Renal cortex interstitium (tissue), 15 donors: Measurements from ENCODE around the gene RPRML. TPM values are rescaled to one million over a fixed set of nuclear protein-coding genes. Genes with fewer than 3 reads are reported as not detected.
"Not testable (repeated sequence)": the region's sequence is repeated elsewhere in the genome, so short reads cannot be mapped to it uniquely, and the experiment has no call there.

Experiments used
- DNase-seq, 11 donors: peaks; one replicate each; pipeline ENCODE4 v3.0.0-alpha.2; 2013; ENCODE audit warnings: low read depth in 9 of 11, low spot score in 4 of 11; ENCODE audit errors: extremely low read depth in 1 of 11
- long read RNA-seq, 16 experiments: transcript quantifications; one replicate each; lab custom pipeline, GENCODE V29; 2026
- polyA plus RNA-seq, 3 donors: library from polyadenylated mRNA; unstranded; fragments of 120-200 nt; gene quantifications; one replicate each; pipeline ENCODE4 v1.2.1, GENCODE V29; 2013; ENCODE audit not compliant: insufficient read length in 3 of 3

The RPRML gene
- not detected for polyA plus RNA-seq
- long read RNA-seq, donor 1, partial matches to known transcripts: 0 of 1 reads
- long read RNA-seq, donor 1, other reads (novel, unspliced or antisense): 0 of 1 reads
- long read RNA-seq, donor 2: 0 reads
- long read RNA-seq, donor 3: 0 reads
- long read RNA-seq, donor 4: 0 reads
- long read RNA-seq, donor 5: 0 reads
- long read RNA-seq, donor 6, partial matches to known transcripts: 0 of 1 reads
- long read RNA-seq, donor 6, other reads (novel, unspliced or antisense): 0 of 1 reads
- long read RNA-seq, donor 7: 0 reads
- long read RNA-seq, donor 8: 0 reads
- long read RNA-seq, donor 9: 0 reads
- long read RNA-seq, donor 10: 0 reads
- long read RNA-seq, donor 11, partial matches to known transcripts: 0 of 1 reads
- long read RNA-seq, donor 11, other reads (novel, unspliced or antisense): 0 of 1 reads
- long read RNA-seq, donor 12: 0 reads
- long read RNA-seq, donor 13: 0 reads
- long read RNA-seq, donor 14, partial matches to known transcripts: 0 of 1 reads
- long read RNA-seq, donor 14, other reads (novel, unspliced or antisense): 0 of 1 reads
- long read RNA-seq, donor 15, partial matches to known transcripts: 0 of 1 reads
- long read RNA-seq, donor 15, other reads (novel, unspliced or antisense): 0 of 1 reads
- long read RNA-seq, donor 16: 0 reads

GRCh38 chr17:46979147-46979863 lies at the start of gene RPRML:
RPRML (minus strand) TSS chr17:46979253; CDS start chr17:46979007, 246 bp downstream.
- DNase-seq: no peak

GRCh38 chr17:47016966-47017365 lies 37.9 kb upstream of the RPRML start:
- DNase-seq: not testable (repeated sequence)

DNA sequence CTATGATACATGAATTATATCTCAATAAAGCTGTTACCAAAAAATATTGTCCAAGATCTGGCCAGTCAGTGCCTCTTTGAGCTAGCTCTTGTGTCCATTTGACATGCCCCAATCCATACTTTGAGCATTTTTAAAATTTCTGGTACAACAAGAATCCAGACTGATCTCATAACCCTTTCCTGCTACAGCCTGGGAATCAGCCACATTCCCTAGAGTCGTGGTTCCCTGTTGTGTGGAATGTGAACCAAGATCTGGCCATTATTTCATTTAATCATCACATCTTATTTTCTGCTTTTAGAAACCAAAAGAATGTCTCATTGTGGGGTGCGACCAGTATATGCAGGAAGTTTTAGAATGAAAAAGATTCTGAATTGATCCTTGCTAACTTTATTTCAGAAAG lies 34.3 kb upstream of the RPRML start:
- no peak for DNase-seq

- no peak for DNase-seq
These were observed 33.4 kb upstream of the RPRML start for GRCh38 chr17:47012457-47012856.

GRCh38 chr17:47009759-47010594 lies 30.9 kb upstream of the RPRML start:
- DNase-seq: no peak

DNA sequence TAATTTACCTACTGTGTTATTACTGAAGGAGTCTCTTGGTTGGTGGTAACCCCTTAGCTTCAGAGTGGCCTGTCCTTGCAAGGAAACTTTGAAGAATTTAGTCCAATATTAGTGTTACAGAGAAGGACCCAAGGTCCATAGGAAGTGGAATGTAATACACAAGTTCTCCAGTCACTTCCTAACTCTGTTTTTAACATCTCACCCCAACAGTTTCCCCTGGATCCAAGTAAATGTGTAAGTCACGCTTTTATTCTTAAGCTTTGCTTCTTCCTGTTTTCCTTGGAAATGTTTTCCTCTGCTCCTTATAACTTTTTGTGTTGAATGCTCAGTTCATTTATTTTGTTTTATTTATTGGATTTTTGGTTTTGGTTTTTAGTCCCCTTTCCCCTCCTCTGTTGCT lies 25.9 kb upstream of the RPRML start:
- no peak for DNase-seq

- DNase-seq: not testable (repeated sequence)
These were observed 24.8 kb upstream of the RPRML start for GRCh38 chr17:47003864-47004263.

GRCh38 chr17:46995841-46996571 lies 17.0 kb upstream of the RPRML start:
- no peak for DNase-seq

GRCh38 chr17:46994993-46995392 lies 15.9 kb upstream of the RPRML start:
- no peak for DNase-seq

GRCh38 chr17:46991617-46992016 lies 12.6 kb upstream of the RPRML start:
- DNase-seq: peak in 2 of 11 donors; percentile 26 to 37

- no peak for DNase-seq
These were observed 10.8 kb upstream of the RPRML start for GRCh38 chr17:46989637-46990431.

GRCh38 chr17:46987927-46988326 lies 8.9 kb upstream of the RPRML start:
- not testable (repeated sequence) for DNase-seq

DNA sequence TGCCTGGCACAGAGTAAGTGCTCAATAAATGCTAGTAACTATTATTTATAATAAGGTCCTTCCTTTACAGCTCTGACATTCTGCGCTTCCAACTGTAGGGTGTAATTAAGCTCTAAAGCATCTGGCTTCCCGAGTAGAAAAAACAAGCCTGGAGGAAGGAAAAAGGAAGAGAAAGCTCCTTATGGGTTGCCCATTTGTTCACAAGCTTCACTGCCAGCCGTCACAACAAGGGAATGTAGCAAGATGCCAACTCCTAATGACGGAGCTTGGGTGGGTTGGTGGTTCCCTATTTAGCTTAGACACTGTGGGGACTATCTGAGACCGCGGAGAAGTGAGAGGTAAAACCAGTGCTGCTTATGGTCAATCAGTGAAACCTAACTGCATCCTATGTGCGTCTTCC lies 7.3 kb upstream of the RPRML start:
- no peak for DNase-seq

DNA sequence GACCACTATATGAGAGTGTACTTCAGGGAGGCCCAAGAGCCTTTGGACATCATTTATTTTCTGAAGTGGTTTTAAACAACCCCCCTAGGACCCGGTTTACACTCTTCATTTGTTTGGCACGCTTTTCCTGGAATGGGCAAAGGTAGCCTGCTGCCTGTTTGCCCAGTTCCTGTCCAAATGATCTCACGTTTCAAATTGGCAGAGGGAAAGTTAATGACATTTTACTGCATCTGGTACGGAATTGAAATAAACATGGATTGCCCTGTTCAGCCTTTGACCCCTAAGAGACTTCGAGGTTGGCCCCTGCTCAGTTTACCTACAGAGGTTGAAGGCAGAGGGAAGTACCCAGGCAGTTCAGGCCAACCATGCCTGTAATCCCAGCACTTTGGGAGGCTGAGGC lies 5.8 kb upstream of the RPRML start:
- DNase-seq: no peak

- no peak for DNase-seq
These were observed 5.3 kb upstream of the RPRML start for GRCh38 chr17:46984341-46984740.

DNA sequence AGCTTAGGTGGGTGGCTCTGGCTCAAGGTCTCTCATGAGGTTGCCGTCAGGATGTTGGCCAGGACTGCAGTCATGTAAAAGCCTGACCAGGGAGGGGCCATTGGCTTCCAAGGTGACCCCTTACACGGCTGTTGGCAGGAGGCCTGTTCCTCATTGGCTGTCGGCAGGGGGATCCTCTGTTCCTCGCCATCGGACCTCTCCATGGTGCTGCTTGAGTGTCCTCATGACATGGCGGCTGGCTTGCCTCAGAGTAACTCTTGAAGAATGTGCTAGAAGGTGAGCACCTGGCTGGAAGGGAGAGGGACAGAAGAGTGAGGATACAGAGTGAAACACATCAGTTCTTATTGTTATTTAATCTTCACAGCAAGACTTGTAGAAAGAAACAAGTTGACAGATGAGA lies 4.7 kb upstream of the RPRML start:
- no peak for DNase-seq

- DNase-seq: no peak
These were observed 3.5 kb upstream of the RPRML start for GRCh38 chr17:46982577-46982976.
